DMS 273 (cell line): ENCODE results near the gene SNTB2.
"Not testable (repeated sequence)": the region's sequence is repeated elsewhere in the genome, so short reads cannot be mapped to it uniquely, and the experiment has no call there.

Source experiments
- DNase-seq: peaks from one replicate; lab custom pipeline; 2025; ENCODE audit not compliant: unreplicated experiment; lab: John Stamatoyannopoulos, UW

Gene SNTB2

GRCh38 chr16:69283851-69284250 lies 96.9 kb downstream of the SNTB2 start:
- DNase-seq, result no peak

- no peak for DNase-seq
Measured at GRCh38 chr16:69285240-69285639, 98.3 kb downstream of the SNTB2 start.

- DNase-seq, result peak; percentile 81
Measured at GRCh38 chr16:69286941-69287713, 100.2 kb downstream of the SNTB2 start.

GRCh38 chr16:69291657-69292056 lies 104.7 kb downstream of the SNTB2 start:
- not testable (repeated sequence) for DNase-seq

GRCh38 chr16:69293401-69293800 lies 106.4 kb downstream of the SNTB2 start:
- peak; percentile 17 for DNase-seq

- no peak for DNase-seq
Measured at GRCh38 chr16:69294051-69294450, 107.1 kb downstream of the SNTB2 start.

- DNase-seq, result not testable (repeated sequence)
Measured at GRCh38 chr16:69296771-69297170, 109.8 kb downstream of the SNTB2 start.

- DNase-seq, result no peak
Measured at GRCh38 chr16:69298261-69298660, 111.3 kb downstream of the SNTB2 start.

- no peak for DNase-seq
Measured at GRCh38 chr16:69301187-69301586, 114.2 kb downstream of the SNTB2 start.

- DNase-seq, result no peak
Measured at GRCh38 chr16:69301861-69302260, 114.9 kb downstream of the SNTB2 start.

GRCh38 chr16:69302301-69302700 lies 115.3 kb downstream of the SNTB2 start:
- no peak for DNase-seq

GRCh38 chr16:69306031-69306430 lies 119.1 kb downstream of the SNTB2 start:
- peak; percentile 37 for DNase-seq

- DNase-seq, result no peak
Measured at GRCh38 chr16:69307091-69307490, 120.1 kb downstream of the SNTB2 start.

- DNase-seq, result no peak
Measured at GRCh38 chr16:69307856-69308255, 120.9 kb downstream of the SNTB2 start.

- no peak for DNase-seq
Measured at GRCh38 chr16:69309316-69309715, 122.4 kb downstream of the SNTB2 start.

GRCh38 chr16:69310653-69311532 lies 123.9 kb downstream of the SNTB2 start, which contains the start of gene VPS4A:
Gene VPS4A (plus strand): TSS chr16:69311350. CDS start chr16:69311512, 162 bp downstream.
- peak; percentile 98 for DNase-seq

- DNase-seq, result peak; percentile 71
Measured at GRCh38 chr16:69311533-69312387, 124.8 kb downstream of the SNTB2 start.

- peak; percentile 67 for DNase-seq
Measured at GRCh38 chr16:69313469-69313868, 126.5 kb downstream of the SNTB2 start.

GRCh38 chr16:69314534-69314933 lies 127.6 kb downstream of the SNTB2 start:
- DNase-seq, result no peak

GRCh38 chr16:69315486-69316311 lies 128.7 kb downstream of the SNTB2 start:
- no peak for DNase-seq
